Hindlimb muscle (tissue), 1 donor: ENCODE results near the gene PKDCC. TPM values are rescaled to one million over a fixed set of nuclear protein-coding genes. Genes with fewer than 3 reads are reported as not detected.

Source experiments
- DNase-seq: peaks from one replicate; pipeline ENCODE4 v3.0.0-alpha.2; 2013
- polyA plus RNA-seq: library from polyadenylated mRNA; unstranded; fragments of 120-200 nt; gene quantifications from one replicate; pipeline ENCODE4 v1.2.1, GENCODE V29; 2013; ENCODE audit not compliant: insufficient read length

PKDCC gene
- polyA plus RNA-seq, 1 donor: 116 TPM

GRCh38 chr2:42107249-42108042, 59.6 kb downstream of the PKDCC start:
- no peak for DNase-seq

Other genes with a start within 250 kb of the PKDCC start
- 30.6 TPM for gene EML4, start 121.3 kb downstream of the PKDCC start, polyA plus RNA-seq